HG02763 (cell line): ENCODE measurements around the gene WDR54.

Source experiments
- ATAC-seq: cut with Tn5 transposase; IDR thresholded peaks from one replicate; pipeline ENCODE4 v1.9.1; 2021; ENCODE audit warnings: mild to moderate bottlenecking, moderate library complexity; ENCODE audit not compliant: unreplicated experiment

Gene WDR54

GRCh38 chr2:74474899-74475298 is 53.4 kb downstream of the WDR54 start:
- no peak for ATAC-seq
